PC-3 (cell line): ENCODE results near the gene SYT7. TPM values are rescaled to one million over a fixed set of nuclear protein-coding genes. Genes with fewer than 3 reads are reported as not detected.

Experiments
- ATAC-seq: fragments of 200-7000 bp; cut with Tn5 transposase; 2 replicates; pipeline ENCODE4 v1.9.1; 2020; ENCODE audit warnings: mild to moderate bottlenecking, moderate library complexity
- BruUV-seq: library from RNA; stranded (reverse); fragments of 400-500 nt; replicated peaks from 2 replicates; lab custom pipeline; 2021; lab: Mats Ljungman, UMichigan
- CTCF ChIA-PET: fragments of 300-600 bp; sonication (Branson Sonifier 250); formaldehyde crosslinking; loops from one replicate; lab custom pipeline; 2022; ENCODE audit warnings: antibody characterized with exemption; lab: Charles Lee
- POLR2A ChIA-PET: fragments of 300-600 bp; sonication (Branson Sonifier 250); formaldehyde crosslinking; loops from one replicate; lab custom pipeline; 2022; ENCODE audit warnings: antibody characterized with exemption; ENCODE audit not compliant: unreplicated experiment; lab: Charles Lee
- DNase-seq: peaks from one replicate; pipeline ENCODE4 v3.0.0-alpha.2; 2015
- H2AFZ ChIP-seq: fragments of 300-600 bp; sonication (generic); 2 replicates; pipeline ENCODE4 v1.6.0; 2016; ENCODE audit warnings: antibody characterized with exemption, low read length
- H3F3A ChIP-seq: fragments of 300-600 bp; sonication (generic); one replicate; pipeline ENCODE4 v1.6.0; 2017; ENCODE audit warnings: antibody characterized with exemption, low read length, control low read depth, mild to moderate bottlenecking; ENCODE audit not compliant: unreplicated experiment
- H3K27ac ChIP-seq: fragments of 300-600 bp; sonication (generic); 2 replicates; pipeline ENCODE4 v1.5.1; 2016; ENCODE audit warnings: mild to moderate bottlenecking, low read length
- H3K27me3 ChIP-seq: fragments of 300-600 bp; sonication (generic); 2 replicates; pipeline ENCODE4 v1.6.1; 2016; ENCODE audit warnings: low read length, mixed read lengths
- H3K36me3 ChIP-seq: fragments of 300-600 bp; sonication (generic); 2 replicates; pipeline ENCODE4 v1.6.1; 2016; ENCODE audit warnings: low read depth, mixed run types, low read length, mixed read lengths
- H3K4me1 ChIP-seq: fragments of 300-600 bp; sonication (generic); 2 replicates; pipeline ENCODE4 v1.5.1; 2016; ENCODE audit warnings: low read length; ENCODE audit not compliant: insufficient read depth
- H3K4me2 ChIP-seq: fragments of 300-600 bp; sonication (generic); 2 replicates; pipeline ENCODE4 v1.6.0; 2016; ENCODE audit warnings: low read length
- H3K4me3 ChIP-seq: fragments of 300-600 bp; sonication (generic); 2 replicates; pipeline ENCODE4 v1.5.1; 2016; ENCODE audit warnings: mild to moderate bottlenecking, low read length, mixed read lengths
- H3K79me2 ChIP-seq: fragments of 300-600 bp; sonication (generic); 2 replicates; pipeline ENCODE4 v1.6.1; 2017; ENCODE audit warnings: low read length, mixed read lengths
- H3K9ac ChIP-seq: fragments of 300-600 bp; sonication (generic); 2 replicates; pipeline ENCODE4 v1.6.0; 2016; ENCODE audit warnings: mild to moderate bottlenecking, low read length
- H3K9me2 ChIP-seq: fragments of 300-600 bp; sonication (generic); replicated peaks from 2 replicates; pipeline ENCODE4 v1.6.1; 2016; ENCODE audit warnings: mixed run types, low read length, mixed read lengths
- H3K9me3 ChIP-seq: fragments of 300-600 bp; sonication (generic); 2 replicates; pipeline ENCODE4 v1.6.1; 2016; ENCODE audit warnings: low read length, mixed read lengths
- H4K20me1 ChIP-seq: fragments of 300-600 bp; sonication (generic); 2 replicates; pipeline ENCODE4 v1.6.1; 2016; ENCODE audit warnings: low read length, mixed read lengths
- CTCF ChIP-seq: fragments of 300-600 bp; sonication (generic); conservative IDR thresholded peaks from 2 replicates; pipeline ENCODE4 v1.5.1; 2017; ENCODE audit warnings: antibody characterized with exemption, low read depth, mild to moderate bottlenecking, low read length
- EZH2 ChIP-seq: fragments of 300-600 bp; sonication (generic); IDR thresholded peaks from one replicate; pipeline ENCODE4 v1.6.1; 2017; ENCODE audit warnings: antibody characterized with exemption, mild to moderate bottlenecking, low read length; ENCODE audit not compliant: unreplicated experiment
- EZH2phosphoT487 ChIP-seq: fragments of 300-600 bp; sonication (generic); IDR thresholded peaks from 2 replicates; pipeline ENCODE4 v1.6.1; 2018; ENCODE audit warnings: mild to moderate bottlenecking, antibody characterized with exemption, low read length, borderline replicate concordance
- intact Hi-C: fragments of 100-400 bp; cut with micrococcal nuclease; formaldehyde crosslinking; loops from 2 replicates; pipeline ENCODE4 v1.9.0; 2023
- total RNA-seq: library from RNA; depleted of rRNA; stranded (reverse); fragments of >200 nt; gene quantifications from 2 replicates; pipeline ENCODE4 v1.2.3, GENCODE V29; 2014

The SYT7 gene
- total RNA-seq, 1 experiment from 2014 or later = 23.2 TPM

- H3K9me3 ChIP-seq = no peaks in the 10 kb centered on the region
- no peak overlapping the region for H3K27ac ChIP-seq
- H3K36me3 ChIP-seq = no peaks in the 10 kb centered on the region
- peaks cover 23% of the 10 kb centered on the region for H3K4me1 ChIP-seq
- TF ChIP-seq EZH2 = no peak
- no peak for TF ChIP-seq EZH2phosphoT487
- TF ChIP-seq CTCF = no peak
- ATAC-seq (no peak), DNase-seq (no peak)
- H3K4me2 ChIP-seq = no peak overlapping the region
- no peak overlapping the region for H3K4me3 ChIP-seq
- H2AFZ ChIP-seq = no peak overlapping the region
- no peaks in the 10 kb centered on the region for H3K27me3 ChIP-seq
- no peaks in the 10 kb centered on the region for H3F3A ChIP-seq
- H4K20me1 ChIP-seq = no peaks in the 10 kb centered on the region
- CTCF ChIA-PET = interaction anchor here (0.6 to 1.0 kb wide), 3 partner anchors 25 to 117 kb away, joined by 3 read pairs; no protein-coding TSS in a partner anchor
- BruUV-seq = no TSS peak
- POLR2A ChIA-PET = no interaction called here
- H3K9me2 ChIP-seq = no peaks in the 10 kb centered on the region
- intact Hi-C loops = loop anchor here (2.0 to 5.0 kb wide), 3 partner anchors 97 to 182 kb away; no protein-coding TSS in a partner anchor
- no peaks in the 10 kb centered on the region for H3K79me2 ChIP-seq
- H3K9ac ChIP-seq = no peak overlapping the region
Measured at GRCh38 chr11:61629082-61629833, 48.4 kb upstream of the SYT7 start.

- Histone ChIP-seq H2AFZ (no peak overlapping the region), H3K4me2 (no peak overlapping the region), H3K27ac (no peak overlapping the region), H3K36me3 (no peaks in the 10 kb centered on the region), H4K20me1 (no peaks in the 10 kb centered on the region), H3K79me2 (no peaks in the 10 kb centered on the region), H3K4me3 (no peak overlapping the region), H3K27me3 (no peaks in the 10 kb centered on the region), H3F3A (no peaks in the 10 kb centered on the region), H3K9ac (no peak overlapping the region), H3K9me2 (no peaks in the 10 kb centered on the region), H3K9me3 (no peaks in the 10 kb centered on the region), H3K4me1 (peaks cover 23% of the 10 kb centered on the region)
- BruUV-seq = no TSS peak
- ATAC-seq (no peak), DNase-seq (no peak)
- TF ChIP-seq EZH2phosphoT487 = no peak
- TF ChIP-seq CTCF = no peak
- no peak for TF ChIP-seq EZH2
- ChIA-PET POLR2A (no interaction called here), CTCF (interaction anchor here (0.6 to 1.0 kb wide), 2 partner anchors 25 to 105 kb away, joined by 3 read pairs; no protein-coding TSS in a partner anchor)
- intact Hi-C loops = loop anchor here (2.0 to 5.0 kb wide), 3 partner anchors 96 to 182 kb away; no protein-coding TSS in a partner anchor
Measured at GRCh38 chr11:61628662-61628970, 47.7 kb upstream of the SYT7 start.
